ENCODE results near the gene TJP3.

The TJP3 gene

GRCh38 chr19:3784607-3785450 lies 76.6 kb downstream of the TJP3 start:
- DNase-seq (ENCODE audit: low read depth): no peak
- TF ChIP-seq, protein P1, sequence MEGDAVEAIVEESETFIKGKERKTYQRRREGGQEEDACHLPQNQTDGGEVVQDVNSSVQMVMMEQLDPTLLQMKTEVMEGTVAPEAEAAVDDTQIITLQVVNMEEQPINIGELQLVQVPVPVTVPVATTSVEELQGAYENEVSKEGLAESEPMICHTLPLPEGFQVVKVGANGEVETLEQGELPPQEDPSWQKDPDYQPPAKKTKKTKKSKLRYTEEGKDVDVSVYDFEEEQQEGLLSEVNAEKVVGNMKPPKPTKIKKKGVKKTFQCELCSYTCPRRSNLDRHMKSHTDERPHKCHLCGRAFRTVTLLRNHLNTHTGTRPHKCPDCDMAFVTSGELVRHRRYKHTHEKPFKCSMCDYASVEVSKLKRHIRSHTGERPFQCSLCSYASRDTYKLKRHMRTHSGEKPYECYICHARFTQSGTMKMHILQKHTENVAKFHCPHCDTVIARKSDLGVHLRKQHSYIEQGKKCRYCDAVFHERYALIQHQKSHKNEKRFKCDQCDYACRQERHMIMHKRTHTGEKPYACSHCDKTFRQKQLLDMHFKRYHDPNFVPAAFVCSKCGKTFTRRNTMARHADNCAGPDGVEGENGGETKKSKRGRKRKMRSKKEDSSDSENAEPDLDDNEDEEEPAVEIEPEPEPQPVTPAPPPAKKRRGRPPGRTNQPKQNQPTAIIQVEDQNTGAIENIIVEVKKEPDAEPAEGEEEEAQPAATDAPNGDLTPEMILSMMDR (conservative IDR thresholded peaks at IDR 0.05; ENCODE audit: low read depth, low read length): no peak
- no peak overlapping the region for H3K4me3 ChIP-seq (ENCODE audit: low read length)

DNA sequence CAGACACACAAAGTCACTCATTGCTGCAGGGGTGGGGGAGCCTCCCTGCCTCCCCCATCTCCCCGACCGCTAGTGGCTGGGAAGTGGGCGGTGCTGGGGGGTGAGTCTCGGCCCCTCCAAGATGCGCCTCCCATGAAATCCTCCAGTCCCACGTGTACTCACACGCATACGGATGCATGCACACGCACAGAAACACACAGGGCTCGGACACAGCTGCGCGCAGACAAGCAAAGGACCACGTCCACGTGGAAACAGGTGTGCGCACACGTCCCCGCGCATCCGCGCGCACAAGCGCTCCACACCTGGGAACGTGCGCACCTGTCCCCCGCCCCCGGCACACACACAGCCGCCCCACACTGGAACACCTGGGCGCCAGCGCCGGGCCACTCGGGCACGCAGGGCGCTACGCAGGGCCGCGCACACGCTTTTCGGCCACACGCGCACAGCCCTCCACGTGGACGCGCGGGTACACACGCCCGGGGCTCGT lies 77.3 kb downstream of the TJP3 start:
- TF ChIP-seq, protein P1 (conservative IDR thresholded peaks at IDR 0.05; ENCODE audit: low read depth, low read length): no peak
- H3K4me3 ChIP-seq (ENCODE audit: low read length): no peak overlapping the region
- DNase-seq (ENCODE audit: low read depth): no peak

GRCh38 chr19:3785938-3786824 lies 78.0 kb downstream of the TJP3 start, which contains the start of gene MATK:
TSS of gene MATK (minus strand) at chr19:3786381. CDS start at chr19:3785135, 1,246 bp downstream.
- TF ChIP-seq, protein P1 (conservative IDR thresholded peaks at IDR 0.05; ENCODE audit: low read depth, low read length): no peak
- H3K4me3 ChIP-seq (ENCODE audit: low read length): no peak within 1 kb of the TSS
- DNase-seq (ENCODE audit: low read depth): no peak

- no peak for DNase-seq (ENCODE audit: low read depth)
- TF ChIP-seq, protein P1 (conservative IDR thresholded peaks at IDR 0.05; ENCODE audit: low read depth, low read length): no peak
- H3K4me3 ChIP-seq (ENCODE audit: low read length): no peak overlapping the region
Measured at GRCh38 chr19:3788996-3789778, 81.0 kb downstream of the TJP3 start.

DNA sequence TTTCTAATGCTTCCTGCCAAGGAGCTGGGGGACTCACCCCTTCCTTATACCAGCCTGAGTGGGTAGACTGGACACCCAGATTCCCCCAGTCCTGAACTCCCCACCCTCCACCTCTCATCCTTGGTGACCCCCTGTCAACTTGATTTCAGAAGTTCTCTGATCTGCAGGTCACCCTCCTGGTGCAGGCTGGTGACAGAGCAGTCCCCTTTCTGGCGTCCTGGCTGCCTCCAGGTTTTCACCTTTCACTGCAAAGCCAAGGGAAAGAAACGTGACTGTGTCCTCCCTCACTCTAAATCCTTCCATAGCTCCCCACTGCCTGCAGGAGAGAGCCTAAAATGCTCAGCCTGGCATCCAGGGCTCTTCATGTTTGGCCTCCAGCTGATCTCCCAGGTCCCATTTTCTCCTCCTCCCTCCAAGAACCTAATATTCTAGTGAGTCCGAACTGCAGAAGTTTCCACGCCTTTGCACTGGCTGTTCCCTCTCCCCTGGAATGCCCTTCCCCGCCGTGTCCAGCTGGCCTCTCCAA lies 82.1 kb downstream of the TJP3 start:
- H3K4me3 ChIP-seq (ENCODE audit: low read length): no peak overlapping the region
- TF ChIP-seq, protein P1 (conservative IDR thresholded peaks at IDR 0.05; ENCODE audit: low read depth, low read length): no peak
- DNase-seq (ENCODE audit: low read depth): no peak

GRCh38 chr19:3790941-3791340 lies 82.8 kb downstream of the TJP3 start:
- H3K4me3 ChIP-seq (ENCODE audit: low read length): no peak overlapping the region
- DNase-seq (ENCODE audit: low read depth): no peak
- TF ChIP-seq, protein P1 (conservative IDR thresholded peaks at IDR 0.05; ENCODE audit: low read depth, low read length): no peak

Data from retinal pigment epithelial cell (primary cell).